IMR-90 (cell line): Measurements from ENCODE around the gene SEBOX. TPM values are rescaled to one million over a fixed set of nuclear protein-coding genes. Genes with fewer than 3 reads are reported as not detected.

Experiments used
- ATAC-seq: fragments of 200-7000 bp; cut with Tn5 transposase; 2 replicates; pipeline ENCODE4 v1.9.1; 2020; ENCODE audit warnings: low read depth, mild to moderate bottlenecking, moderate library complexity
- BruUV-seq: library from RNA; stranded (reverse); fragments of 400-500 nt; replicated peaks from 2 replicates; lab custom pipeline; 2021; lab: Mats Ljungman, UMichigan
- CTCF ChIA-PET: fragments of 300-600 bp; formaldehyde crosslinking; extraction: SDS; loops from one replicate; lab custom pipeline; 2021; ENCODE audit warnings: antibody characterized with exemption; lab: Yijun Ruan, JAX
- POLR2A ChIA-PET: fragments of 300-600 bp; sonication (Branson Sonifier 250); formaldehyde crosslinking; loops from one replicate; lab custom pipeline; 2022; ENCODE audit warnings: antibody characterized with exemption; ENCODE audit not compliant: unreplicated experiment; lab: Charles Lee
- DNase-seq: peaks from one replicate; pipeline ENCODE4 v3.0.0; 2013
- H2AFZ ChIP-seq: replicated peaks from 2 replicates; pipeline ENCODE3; 2013; ENCODE audit warnings: low read length, mild to moderate bottlenecking; ENCODE audit not compliant: poor library complexity
- H2AK5ac ChIP-seq: 2 replicates; pipeline ENCODE4 v1.6.1; 2013; ENCODE audit warnings: low read depth, low read length, inconsistent platforms
- H2AK9ac ChIP-seq: replicated peaks from 2 replicates; pipeline ENCODE3; 2013; ENCODE audit warnings: mild to moderate bottlenecking, low read depth, low read length, moderate library complexity; ENCODE audit not compliant: poor library complexity
- H2BK120ac ChIP-seq: 2 replicates; pipeline ENCODE4 v1.6.1; 2013; ENCODE audit warnings: low read depth, low read length, inconsistent platforms
- H2BK15ac ChIP-seq: 3 replicates; pipeline ENCODE4 v1.6.1; 2013; ENCODE audit warnings: low read depth, low read length, inconsistent platforms
- H2BK20ac ChIP-seq: 2 replicates; pipeline ENCODE4 v1.6.1; 2013; ENCODE audit warnings: low read depth, mild to moderate bottlenecking, inconsistent platforms, low read length, moderate library complexity
- H2BK5ac ChIP-seq: 2 replicates; pipeline ENCODE4 v1.6.1; 2013; ENCODE audit warnings: mild to moderate bottlenecking, low read depth, low read length, inconsistent platforms; ENCODE audit not compliant: poor library complexity, severe bottlenecking
- H3K14ac ChIP-seq: replicated peaks from 2 replicates; pipeline ENCODE4 v1.6.1; 2013; ENCODE audit warnings: low read depth, low read length, inconsistent platforms
- H3K18ac ChIP-seq: 2 replicates; pipeline ENCODE4 v1.6.1; 2013; ENCODE audit warnings: low read depth, low read length, control low read depth
- H3K23ac ChIP-seq: 2 replicates; pipeline ENCODE4 v1.6.1; 2013; ENCODE audit warnings: low read depth, low read length, inconsistent platforms
- H3K27ac ChIP-seq: 2 replicates; pipeline ENCODE4 v1.5.1; 2013; ENCODE audit warnings: mild to moderate bottlenecking, control low read depth, low read length; ENCODE audit not compliant: insufficient read depth
- H3K27me3 ChIP-seq: 2 replicates; pipeline ENCODE4 v1.6.1; 2013; ENCODE audit warnings: low read length; ENCODE audit not compliant: control insufficient read depth, insufficient read depth
- H3K36me3 ChIP-seq: 2 replicates; pipeline ENCODE4 v1.6.1; 2013; ENCODE audit warnings: low read length, mixed read lengths; ENCODE audit not compliant: control insufficient read depth, insufficient read depth
- H3K4ac ChIP-seq: 2 replicates; pipeline ENCODE4 v1.6.1; 2013; ENCODE audit warnings: low read depth, low read length, inconsistent platforms
- H3K4me1 ChIP-seq: 2 replicates; pipeline ENCODE4 v1.6.1; 2013; ENCODE audit warnings: low read length, mixed read lengths; ENCODE audit not compliant: control insufficient read depth, insufficient read depth
- H3K4me2 ChIP-seq: 2 replicates; pipeline ENCODE4 v1.6.1; 2013; ENCODE audit warnings: low read depth, mild to moderate bottlenecking, control low read depth, low read length, moderate library complexity
- H3K4me3 ChIP-seq: 2 replicates; pipeline ENCODE4 v1.5.1; 2013; ENCODE audit warnings: low read depth, mild to moderate bottlenecking, control low read depth, low read length, moderate library complexity; ENCODE audit not compliant: insufficient read depth
- H3K56ac ChIP-seq: 2 replicates; pipeline ENCODE4 v1.6.1; 2013; ENCODE audit warnings: low read length, inconsistent platforms; ENCODE audit not compliant: insufficient read depth; ENCODE audit errors: extremely low read depth
- H3K79me1 ChIP-seq, 2 experiments: 2 replicates each; pipeline ENCODE4 v1.6.1; 2013; ENCODE audit warnings: low read length in 2 of 2, inconsistent platforms in 1 of 2, low read depth in 1 of 2
- H3K9ac ChIP-seq: 2 replicates; pipeline ENCODE4 v1.6.1; 2013; ENCODE audit warnings: low read depth, low read length, control low read depth
- H3K9me1 ChIP-seq: 2 replicates; pipeline ENCODE4 v1.6.1; 2013; ENCODE audit warnings: low read length, inconsistent platforms; ENCODE audit not compliant: insufficient read depth
- H3K9me3 ChIP-seq: 2 replicates; pipeline ENCODE4 v1.6.1; 2013; ENCODE audit warnings: low read length; ENCODE audit not compliant: control insufficient read depth, insufficient read depth
- H4K20me1 ChIP-seq: 2 replicates; pipeline ENCODE4 v1.6.1; 2013; ENCODE audit warnings: low read length, inconsistent platforms; ENCODE audit not compliant: insufficient read depth
- H4K5ac ChIP-seq: 2 replicates; pipeline ENCODE4 v1.6.1; 2013; ENCODE audit warnings: mild to moderate bottlenecking, low read depth, low read length, control low read depth
- H4K8ac ChIP-seq, 2 experiments: 2 replicates each; pipeline ENCODE4 v1.6.1; 2013; ENCODE audit warnings: low read depth in 2 of 2, low read length in 2 of 2, control low read depth in 1 of 2, inconsistent platforms in 1 of 2
- H4K91ac ChIP-seq: 2 replicates; pipeline ENCODE4 v1.6.1; 2013; ENCODE audit warnings: low read depth, low read length, inconsistent platforms; ENCODE audit not compliant: insufficient read depth
- BHLHE40 ChIP-seq: fragments of 150-350 bp; IDR thresholded peaks from 2 replicates; pipeline ENCODE4 v1.6.1; 2016; ENCODE audit warnings: mild to moderate bottlenecking, low read depth, low read length
- CEBPB ChIP-seq: IDR thresholded peaks from 2 replicates; pipeline ENCODE4 v1.6.1; 2012; ENCODE audit warnings: low read depth, low read length, improper control_type of control experiment
- CHD1 ChIP-seq: IDR thresholded peaks from 2 replicates; pipeline ENCODE4 v1.6.1; 2012; ENCODE audit warnings: low read depth, low read length, improper control_type of control experiment
- CTCF ChIP-seq: conservative IDR thresholded peaks from 2 replicates; pipeline ENCODE4 v1.5.1; 2012; ENCODE audit warnings: mild to moderate bottlenecking, low read depth, low read length, improper control_type of control experiment
- FOS ChIP-seq: fragments of 150-350 bp; IDR thresholded peaks from 2 replicates; pipeline ENCODE4 v1.6.1; 2016; ENCODE audit warnings: low read depth, low read length
- MAFK ChIP-seq: IDR thresholded peaks from 2 replicates; pipeline ENCODE4 v1.6.1; 2012; ENCODE audit warnings: low read depth, low read length, improper control_type of control experiment
- MAZ ChIP-seq: IDR thresholded peaks from 2 replicates; pipeline ENCODE4 v1.6.1; 2012; ENCODE audit warnings: low read depth, mild to moderate bottlenecking, low read length, improper control_type of control experiment, moderate library complexity, borderline replicate concordance
- MXI1 ChIP-seq: IDR thresholded peaks from 2 replicates; pipeline ENCODE4 v1.6.1; 2012; ENCODE audit warnings: low read depth, mild to moderate bottlenecking, low read length, moderate library complexity, borderline replicate concordance
- NFE2L2 ChIP-seq: fragments of 150-350 bp; IDR thresholded peaks from 2 replicates; pipeline ENCODE4 v1.6.1; 2016; ENCODE audit warnings: low read depth, mild to moderate bottlenecking, low read length
- POLR2A ChIP-seq: IDR thresholded peaks from 2 replicates; pipeline ENCODE4 v1.6.1; 2012; ENCODE audit warnings: mild to moderate bottlenecking, low read depth, low read length
- RAD21 ChIP-seq: IDR thresholded peaks from 2 replicates; pipeline ENCODE4 v1.6.1; 2012; ENCODE audit warnings: low read length, improper control_type of control experiment
- RCOR1 ChIP-seq: IDR thresholded peaks from 2 replicates; pipeline ENCODE4 v1.6.1; 2012; ENCODE audit warnings: mild to moderate bottlenecking, low read length, improper control_type of control experiment; ENCODE audit not compliant: insufficient replicate concordance
- RFX5 ChIP-seq: IDR thresholded peaks from 2 replicates; pipeline ENCODE4 v1.8.0; 2012; ENCODE audit warnings: low read depth, mild to moderate bottlenecking, low read length, moderate library complexity
- SMC3 ChIP-seq: fragments of 150-350 bp; IDR thresholded peaks from 2 replicates; pipeline ENCODE4 v1.6.1; 2016; ENCODE audit warnings: low read depth, mild to moderate bottlenecking, antibody characterized with exemption, low read length, moderate library complexity
- WGBS, 2 experiments: methylation state at CpG; one replicate each; pipeline versions ENCODE4 v1.1.5 to v1.1.7; 2013; ENCODE audit warnings: missing lambda C conversion rate in 2 of 2; ENCODE audit not compliant: insufficient read length in 1 of 2; ENCODE audit errors: extremely low coverage in 2 of 2; 5-methylcytosine and 5-hydroxymethylcytosine counted together
- dilution Hi-C: fragments of 300-500 bp; cut with HindIII; formaldehyde crosslinking; loops from one replicate; pipeline ENCODE4 v1.14.3; 2018; ENCODE audit warnings: low sequenced_read_pairs; ENCODE audit not compliant: unreplicated experiment
- in situ Hi-C: fragments of 300-500 bp; cut with MboI; formaldehyde crosslinking; loops from 3 replicates; pipeline ENCODE4 v1.14.3; 2019; ENCODE audit warnings: low sequenced_read_pairs, inconsistent platforms, mixed read lengths
- intact Hi-C: fragments of 100-400 bp; cut with micrococcal nuclease; formaldehyde crosslinking; loops from 2 replicates; pipeline ENCODE4 v1.10.0; 2022
- polyA plus RNA-seq, 3 experiments: library from polyadenylated mRNA; depleted of rRNA; stranded (reverse); fragments of >200 nt; gene quantifications; 2 replicates each; pipeline ENCODE4 v1.2.3, GENCODE V29; 2012; ENCODE audit warnings: low replicate concordance in 1 of 3
- total RNA-seq: library from RNA; depleted of rRNA; stranded (reverse); fragments of >200 nt; gene quantifications from 2 replicates; pipeline ENCODE4 v1.2.3, GENCODE V29; 2012
- TF ChIP-seq, protein P1 (sequence below): fragments of 150-350 bp; IDR thresholded peaks from 2 replicates; pipeline ENCODE4 v1.6.1; 2016; ENCODE audit warnings: low read depth, mild to moderate bottlenecking, low read length, moderate library complexity, borderline replicate concordance

SEBOX gene
- total and polyA plus RNA-seq, 2 of the 4 experiments (the other 2 are of a cell fraction), result not detected

DNA sequence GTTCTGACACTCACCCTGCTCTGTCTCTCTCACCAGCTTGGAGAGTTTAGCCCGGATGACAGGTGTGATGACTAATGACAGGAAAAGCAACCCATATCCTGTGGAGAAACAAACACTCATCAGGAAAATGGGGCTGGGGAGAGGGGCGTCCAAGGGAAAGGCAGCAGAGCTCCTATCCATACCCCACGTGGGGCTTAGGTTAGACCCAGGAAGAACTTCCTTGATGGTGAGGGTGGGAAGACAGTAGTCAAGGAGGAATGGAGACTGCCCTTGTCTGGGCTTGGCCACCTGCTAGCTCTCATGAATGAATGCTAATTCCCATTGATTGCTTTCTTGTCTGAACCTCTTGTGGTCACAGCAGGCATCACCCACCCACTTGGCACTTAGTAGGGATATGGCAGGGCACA, 37.2 kb upstream of the SEBOX start:
- no peaks in the 10 kb centered on the region for H3K79me1 ChIP-seq
- no peak overlapping the region for H2BK120ac ChIP-seq
- no peak for TF ChIP-seq RFX5
- no peak for TF ChIP-seq BHLHE40
- TF ChIP-seq FOS, result no peak
- no peak for TF ChIP-seq MAFK
- no peak for TF ChIP-seq CHD1
- no peak for TF ChIP-seq NFE2L2
- TF ChIP-seq POLR2A, result no peak
- no peak for TF ChIP-seq MXI1
- TF ChIP-seq RCOR1, result no peak
- no peak for TF ChIP-seq RAD21
- TF ChIP-seq, protein P1, sequence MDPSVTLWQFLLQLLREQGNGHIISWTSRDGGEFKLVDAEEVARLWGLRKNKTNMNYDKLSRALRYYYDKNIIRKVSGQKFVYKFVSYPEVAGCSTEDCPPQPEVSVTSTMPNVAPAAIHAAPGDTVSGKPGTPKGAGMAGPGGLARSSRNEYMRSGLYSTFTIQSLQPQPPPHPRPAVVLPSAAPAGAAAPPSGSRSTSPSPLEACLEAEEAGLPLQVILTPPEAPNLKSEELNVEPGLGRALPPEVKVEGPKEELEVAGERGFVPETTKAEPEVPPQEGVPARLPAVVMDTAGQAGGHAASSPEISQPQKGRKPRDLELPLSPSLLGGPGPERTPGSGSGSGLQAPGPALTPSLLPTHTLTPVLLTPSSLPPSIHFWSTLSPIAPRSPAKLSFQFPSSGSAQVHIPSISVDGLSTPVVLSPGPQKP, result no peak
- no peak for TF ChIP-seq SMC3
- TF ChIP-seq CTCF, result no peak
- no peak for TF ChIP-seq MAZ
- TF ChIP-seq CEBPB, result no peak
- H3K18ac ChIP-seq, result no peak overlapping the region
- no peak overlapping the region for H3K4me3 ChIP-seq
- no peak overlapping the region for H3K56ac ChIP-seq
- H3K4me1 ChIP-seq, result peaks cover 3% of the 10 kb centered on the region
- H3K23ac ChIP-seq, result no peak overlapping the region
- H2AK9ac ChIP-seq, result no peak overlapping the region
- no peak overlapping the region for H4K8ac ChIP-seq
- H2BK15ac ChIP-seq, result no peak overlapping the region
- no peak overlapping the region for H3K4me2 ChIP-seq
- in situ Hi-C loops (no loop called here), intact Hi-C loops (loop anchor here (10.0 kb wide), 1 partner anchor 143 kb away; no protein-coding TSS in a partner anchor), dilution Hi-C loops (no loop called here)
- no peak overlapping the region for H4K5ac ChIP-seq
- no peak overlapping the region for H3K14ac ChIP-seq
- ChIA-PET CTCF (no interaction called here), POLR2A (no interaction called here)
- no peaks in the 10 kb centered on the region for H4K20me1 ChIP-seq
- H3K4ac ChIP-seq, result no peak overlapping the region
- no peak overlapping the region for H4K91ac ChIP-seq
- no peak overlapping the region for H2BK5ac ChIP-seq
- no peak for ATAC-seq
- no peaks in the 10 kb centered on the region for H3K9me3 ChIP-seq
- peaks cover 27% of the 10 kb centered on the region for H3K9me1 ChIP-seq
- no CpG with 5 or more reads among the region's 3 CpGs for WGBS, 2 experiments
- DNase-seq, result no peak
- H3K9ac ChIP-seq, result no peak overlapping the region
- no peak overlapping the region for H2AFZ ChIP-seq
- BruUV-seq, result no TSS peak
- no peak overlapping the region for H2BK20ac ChIP-seq
- H3K27ac ChIP-seq, result no peak overlapping the region
- H3K27me3 ChIP-seq, result no peaks in the 10 kb centered on the region
- H2AK5ac ChIP-seq, result no peak overlapping the region
- peaks cover 14% of the 10 kb centered on the region for H3K36me3 ChIP-seq
